Natural killer cell (primary cell): ENCODE results near the gene ATL2. TPM values are rescaled to one million over a fixed set of nuclear protein-coding genes. Genes with fewer than 3 reads are reported as not detected.
"Not testable (repeated sequence)": the region's sequence is repeated elsewhere in the genome, so short reads cannot be mapped to it uniquely, and the experiment has no call there.

ENCODE experiments used
- ATAC-seq, 3 donors: fragments of 150-1000 bp in 2 of 3; fragments of 200-7000 bp in 1 of 3; cut with Tn5 transposase; 1 replicate in 1 of 3; 2 replicates in 2 of 3; pipeline ENCODE4 v1.10.0; 2021; ENCODE audit warnings: mild to moderate bottlenecking in 2 of 3, moderate library complexity in 2 of 3
- DNase-seq, 2 donors: peaks; one replicate each; pipeline versions ENCODE4 v3.0.0 to v3.0.0-alpha.2; 2013 to 2021; ENCODE audit warnings: mixed read lengths in 1 of 2
- H3K27ac ChIP-seq: one replicate; pipeline ENCODE4 v1.5.1; 2013; ENCODE audit warnings: mild to moderate bottlenecking, low read length
- H3K27me3 ChIP-seq: one replicate; pipeline ENCODE4 v1.6.1; 2013; ENCODE audit warnings: low read length; ENCODE audit not compliant: control insufficient read depth, insufficient read depth
- H3K36me3 ChIP-seq: one replicate; pipeline ENCODE4 v1.6.1; 2013; ENCODE audit warnings: low read length; ENCODE audit not compliant: control insufficient read depth, insufficient read depth
- H3K4me1 ChIP-seq: one replicate; pipeline ENCODE4 v1.6.1; 2013; ENCODE audit warnings: low read length; ENCODE audit not compliant: control insufficient read depth, insufficient read depth
- H3K4me3 ChIP-seq: one replicate; pipeline ENCODE4 v1.5.1; 2013; ENCODE audit warnings: low read length
- H3K9me3 ChIP-seq: one replicate; pipeline ENCODE4 v1.6.1; 2013; ENCODE audit warnings: low read length; ENCODE audit not compliant: control insufficient read depth, insufficient read depth
- H3K27ac Mint-ChIP-seq, 2 donors: one replicate each; pipeline ENCODE4 v1.8.0; 2022; ENCODE audit warnings: mild to moderate bottlenecking in 2 of 2, mixed read lengths in 2 of 2, moderate library complexity in 1 of 2
- H3K27me3 Mint-ChIP-seq, 2 donors: one replicate each; pipeline ENCODE4 v1.8.0; 2022; ENCODE audit warnings: low read depth in 2 of 2, mixed read lengths in 2 of 2
- H3K36me3 Mint-ChIP-seq: one replicate; pipeline ENCODE4 v1.8.0; 2022; ENCODE audit warnings: mixed read lengths
- H3K4me1 Mint-ChIP-seq, 2 donors: one replicate each; pipeline ENCODE4 v1.8.0; 2022; ENCODE audit warnings: mixed read lengths in 2 of 2
- H3K4me3 Mint-ChIP-seq: one replicate; pipeline ENCODE4 v1.8.0; 2022; ENCODE audit warnings: mild to moderate bottlenecking, moderate library complexity, mixed read lengths
- H3K9me3 Mint-ChIP-seq, 2 donors: one replicate each; pipeline ENCODE4 v1.8.0; 2022; ENCODE audit warnings: mixed read lengths in 2 of 2
- CTCF ChIP-seq: fragments of 200-600 bp; IDR thresholded peaks from one replicate; pipeline ENCODE4 v1.8.0; 2022; ENCODE audit warnings: antibody characterized with exemption
- WGBS: methylation state at CpG from one replicate; pipeline ENCODE4 v1.1.7; 2013; ENCODE audit warnings: missing lambda C conversion rate; ENCODE audit not compliant: insufficient coverage; 5-methylcytosine and 5-hydroxymethylcytosine counted together
- intact Hi-C: fragments of 100-400 bp; cut with micrococcal nuclease; formaldehyde crosslinking; loops from one replicate; pipeline ENCODE4 v1.14.2; 2022
- total RNA-seq, 4 donors: library from RNA; stranded (reverse); fragments of 120-200 nt in 1 of 4; gene quantifications; one replicate each; pipeline versions ENCODE4 v1.2.3 to v1.2.4, GENCODE V29; 2013 to 2022

ATL2 gene
- total RNA-seq, 3 donors from 2014 or later (not counting 1 experiment from before 2014, with no cell fraction given): 48.3 to 51.8 (median 51.5) TPM

DNA sequence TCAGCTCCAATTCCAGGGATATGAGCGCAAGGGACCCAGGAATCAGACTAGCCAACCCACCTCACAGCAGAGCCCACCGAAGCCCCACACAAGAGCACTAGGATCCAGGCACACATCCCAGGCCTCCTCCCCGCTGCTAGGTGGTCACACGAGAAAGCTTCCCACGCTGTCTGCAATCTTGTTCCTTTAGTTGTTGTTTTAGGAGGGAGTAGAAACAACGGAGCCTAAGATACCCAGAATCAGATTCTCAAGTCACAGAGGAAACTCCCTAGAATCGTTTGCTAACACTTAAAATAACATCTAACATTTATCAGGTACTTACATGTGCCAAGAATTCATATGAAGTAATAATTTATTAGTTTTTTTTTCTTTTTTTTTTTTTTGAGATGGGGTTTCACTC, 9.7 kb upstream of the ATL2 start:
- intact Hi-C loops: no loop called here
- no peak for TF ChIP-seq CTCF
- 100% methylated on average over 2 of the region's 7 CpGs for WGBS

DNA sequence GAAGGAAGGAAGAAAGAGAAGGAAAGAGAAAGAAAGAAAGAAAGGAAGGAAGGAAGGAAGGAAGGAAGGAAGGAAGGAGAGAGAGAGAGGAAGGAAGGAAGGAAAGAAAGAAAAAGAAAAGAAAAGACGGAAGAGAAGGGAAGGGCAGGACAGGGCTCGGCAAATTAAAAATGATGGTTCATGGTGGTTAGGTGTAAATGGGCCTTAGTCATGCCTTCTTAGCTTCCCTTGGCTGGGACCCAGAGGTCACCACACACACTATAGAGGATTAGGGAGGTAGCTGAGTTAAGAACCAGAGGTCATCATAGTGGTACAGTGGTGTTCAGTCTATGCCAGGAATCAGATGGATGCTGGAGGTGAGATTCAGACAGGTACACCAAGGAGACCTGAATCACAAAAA, 9.3 kb upstream of the ATL2 start:
- ATAC-seq: peak in 1 of 3 donors; percentile 56
- H3K9me3 ChIP-seq: no peaks in the 10 kb centered on the region
- H3K27me3 Mint-ChIP-seq: peaks cover 11 to 16% of the 10 kb centered on the region in 2 donors
- H3K36me3 ChIP-seq: no peaks in the 10 kb centered on the region
- peaks cover 5 to 10% of the 10 kb centered on the region in 2 donors for H3K4me1 Mint-ChIP-seq
- intact Hi-C loops: no loop called here
- no peak overlapping the region for H3K4me3 ChIP-seq
- no peaks in the 10 kb centered on the region for H3K36me3 Mint-ChIP-seq
- no peak overlapping the region for H3K27ac ChIP-seq
- no peaks in the 10 kb centered on the region for H3K9me3 Mint-ChIP-seq
- no peak overlapping the region for H3K4me3 Mint-ChIP-seq
- DNase-seq: no peak
- 63% methylated on average over 2 of the region's 2 CpGs for WGBS
- H3K27ac Mint-ChIP-seq: no peak overlapping the region
- TF ChIP-seq CTCF: no peak
- H3K4me1 ChIP-seq: peaks cover 11% of the 10 kb centered on the region
- H3K27me3 ChIP-seq: no peaks in the 10 kb centered on the region

More for the DNA sequence above, 9.7 kb upstream of the ATL2 start:
- Histone ChIP-seq H3K4me1 (peaks cover 11% of the 10 kb centered on the region), H3K9me3 (no peaks in the 10 kb centered on the region), H3K36me3 (no peaks in the 10 kb centered on the region), H3K27me3 (no peaks in the 10 kb centered on the region), H3K4me3 (no peak overlapping the region), H3K27ac (no peak overlapping the region)
- no peaks in the 10 kb centered on the region for H3K9me3 Mint-ChIP-seq
- no peak overlapping the region for H3K27ac Mint-ChIP-seq
- DNase-seq: no peak
- peaks cover 5 to 10% of the 10 kb centered on the region in 2 donors for H3K4me1 Mint-ChIP-seq
- no peak overlapping the region for H3K4me3 Mint-ChIP-seq
- H3K36me3 Mint-ChIP-seq: no peaks in the 10 kb centered on the region
- ATAC-seq: no peak
- H3K27me3 Mint-ChIP-seq: peaks cover 11 to 16% of the 10 kb centered on the region in 2 donors

DNA sequence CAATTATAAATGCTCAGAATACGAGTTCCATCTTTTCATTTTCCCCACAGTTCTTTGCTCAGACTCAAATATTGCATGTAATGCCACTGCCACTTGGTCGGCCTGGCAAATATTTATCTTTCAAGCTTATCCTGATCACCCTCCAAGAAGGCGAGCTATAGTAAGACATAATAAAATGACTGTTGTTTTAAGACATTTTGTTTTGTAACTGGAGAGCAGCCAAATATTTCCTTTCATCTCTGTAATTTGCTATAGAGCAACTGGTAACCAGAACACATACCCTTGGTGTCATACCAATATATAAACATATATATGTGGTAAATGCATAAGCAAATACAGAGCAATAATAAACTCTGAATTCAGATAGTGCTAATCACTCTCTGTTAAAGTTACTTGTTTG, 7.3 kb upstream of the ATL2 start:
- intact Hi-C loops: no loop called here
- no peak for ATAC-seq
- Mint-ChIP-seq H3K36me3 (no peaks in the 10 kb centered on the region), H3K9me3 (no peaks in the 10 kb centered on the region), H3K4me1 (peaks cover 5 to 19% of the 10 kb centered on the region in 2 donors), H3K4me3 (no peak overlapping the region), H3K27me3 (peaks cover 0 to 3% of the 10 kb centered on the region in 2 donors), H3K27ac (no peak overlapping the region)
- H3K27ac ChIP-seq: no peak overlapping the region
- H3K4me1 ChIP-seq: peaks cover 15% of the 10 kb centered on the region
- H3K36me3 ChIP-seq: no peaks in the 10 kb centered on the region
- no peak for TF ChIP-seq CTCF
- DNase-seq: no peak
- WGBS: 79% methylated on average over 2 of the region's 3 CpGs
- H3K4me3 ChIP-seq: no peak overlapping the region
- no peaks in the 10 kb centered on the region for H3K9me3 ChIP-seq
- H3K27me3 ChIP-seq: no peaks in the 10 kb centered on the region

DNA sequence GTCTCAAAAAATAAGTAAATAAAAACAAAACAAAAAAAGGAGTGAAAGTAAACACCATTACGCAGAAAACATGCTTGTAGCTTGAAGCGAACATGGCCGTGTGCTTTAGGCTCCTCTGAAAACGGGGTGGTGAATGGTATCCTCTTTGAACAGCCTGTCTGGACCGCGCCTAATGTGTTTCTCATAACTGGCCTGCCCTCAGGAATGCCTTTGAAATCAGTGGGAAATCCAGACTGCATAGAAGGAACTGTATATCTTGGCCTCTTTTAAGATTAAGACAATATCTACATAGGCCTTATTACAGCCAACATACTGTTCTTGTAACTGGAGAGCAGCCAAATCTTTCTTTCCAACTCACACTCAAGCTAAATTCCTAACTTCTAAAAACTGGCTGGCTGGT, 6.7 kb upstream of the ATL2 start:
- DNase-seq, H3K9me3 Mint-ChIP-seq, H3K27ac Mint-ChIP-seq, H3K9me3 ChIP-seq, H3K27me3 Mint-ChIP-seq, H3K4me3 ChIP-seq, H3K27me3 ChIP-seq, H3K36me3 ChIP-seq, intact Hi-C loops, ATAC-seq, H3K27ac ChIP-seq, H3K4me3 Mint-ChIP-seq, H3K36me3 Mint-ChIP-seq: not testable (repeated sequence)
- WGBS: 95% methylated on average over 6 of the region's 6 CpGs
- peaks cover 12% of the 10 kb centered on the region for H3K4me1 ChIP-seq
- H3K4me1 Mint-ChIP-seq: peaks cover under 1 to 15% of the 10 kb centered on the region in 2 donors
